ENCODE measurements around the gene PTPN14.

Gene PTPN14

DNA sequence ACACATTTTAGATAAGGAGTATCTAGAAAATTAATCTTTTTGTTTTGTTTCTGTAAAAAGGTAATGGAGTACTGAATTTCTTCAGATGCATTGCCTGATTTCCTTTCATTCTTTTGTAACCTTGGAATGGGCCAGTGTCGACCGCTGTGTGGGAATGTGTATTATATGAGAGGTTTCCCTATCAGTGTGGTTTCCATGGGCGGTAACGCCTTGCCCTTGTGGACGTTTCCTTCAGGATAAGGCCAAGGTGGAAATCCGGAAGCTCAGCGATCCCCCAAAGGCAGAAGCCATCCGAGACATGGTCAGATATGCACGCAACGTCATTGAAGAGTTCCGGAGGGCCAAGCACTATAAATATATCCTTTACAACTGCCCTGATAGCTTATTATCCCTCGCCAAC, 220.7 kb downstream of the PTPN14 start:
- H3K14ac ChIP-seq (ENCODE audit: low read length): peak overlapping the region; percentile 62
- no peaks in the 10 kb centered on the region for H3K27me3 ChIP-seq (ENCODE audit: insufficient read depth, low read length)
- peak overlapping the region; percentile 63 for H2BK5ac ChIP-seq (ENCODE audit: low read depth, low read length, poor library complexity)
- peak overlapping the region; percentile 74 for H2BK12ac ChIP-seq (ENCODE audit: low read length)
- H3K4me2 ChIP-seq (ENCODE audit: low read length): no peak overlapping the region
- no peak overlapping the region for H3K23ac ChIP-seq (ENCODE audit: low read length)
- no peaks in the 10 kb centered on the region for H3K79me2 ChIP-seq (ENCODE audit: control insufficient read depth, insufficient read depth, low read length, poor library complexity)
- peak overlapping the region; percentile 28 for H3K4ac ChIP-seq (ENCODE audit: low read depth, low read length)
- peak overlapping the region; percentile 62 for H2AK5ac ChIP-seq (ENCODE audit: low read length)
- no peak overlapping the region for H4K12ac ChIP-seq (ENCODE audit: low read depth, low read length)
- H4K8ac ChIP-seq (ENCODE audit: low read depth, low read length): no peak overlapping the region
- H3K79me1 ChIP-seq (ENCODE audit: low read length): peaks cover 22% of the 10 kb centered on the region
- no CpG with 5 or more reads among the region's 12 CpGs for WGBS (ENCODE audit: extremely low coverage, insufficient coverage, insufficient read length)
- H3K27ac ChIP-seq (ENCODE audit: low read depth, low read length): peak overlapping the region; percentile 63
- H3K9ac ChIP-seq (ENCODE audit: low read length): no peak overlapping the region
- H3K18ac ChIP-seq (ENCODE audit: low read length): peak overlapping the region; percentile 63
- peaks cover 20 to 33% of the 10 kb centered on the region in 2 experiments for H3K4me1 ChIP-seq (ENCODE audit: control insufficient read depth in 1 of 2, insufficient read depth in 2 of 2, low read length in 2 of 2)
- no peak overlapping the region for H2AFZ ChIP-seq (ENCODE audit: insufficient read depth, low read length, poor library complexity)
- no peak overlapping the region for H3K4me3 ChIP-seq (ENCODE audit: low read depth, low read length)
- H2BK120ac ChIP-seq (ENCODE audit: insufficient read depth, low read length, poor library complexity): peak overlapping the region; percentile 8
- H3K36me3 ChIP-seq (ENCODE audit: control insufficient read depth in 1 of 2, insufficient read depth in 2 of 2, low read length in 2 of 2): peaks cover 15 to 39% of the 10 kb centered on the region in 2 experiments
- DNase-seq: no peak
- no peaks in the 10 kb centered on the region for H3K9me3 ChIP-seq (ENCODE audit: insufficient read depth, low read depth, low read length)
- H4K91ac ChIP-seq (ENCODE audit: low read depth, low read length): peak overlapping the region; percentile 78

DNA sequence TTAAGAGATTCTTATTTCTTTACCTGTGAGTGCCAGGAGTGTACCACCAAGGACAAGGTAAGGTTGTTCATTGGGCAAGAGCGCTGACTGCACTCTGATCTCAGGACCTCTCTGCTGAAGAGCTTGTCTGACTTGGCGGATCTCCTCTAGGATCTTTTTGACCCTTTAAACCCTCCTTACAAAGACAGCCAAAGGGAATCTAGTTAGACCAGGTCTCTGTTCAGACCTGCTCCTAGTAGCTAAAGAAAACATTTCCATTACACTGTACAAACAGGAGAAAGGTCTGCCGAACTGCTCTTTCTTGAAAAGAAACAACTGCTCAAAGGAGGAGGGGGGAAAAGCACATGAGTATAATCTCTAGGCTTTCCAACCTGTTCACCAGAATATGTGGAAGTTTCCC, 221.2 kb downstream of the PTPN14 start:
- Histone ChIP-seq H2BK12ac (ENCODE audit: low read length) (no peak overlapping the region), H3K27ac (ENCODE audit: low read depth, low read length) (peak overlapping the region; percentile 8), H3K9ac (ENCODE audit: low read length) (no peak overlapping the region), H3K4me2 (ENCODE audit: low read length) (no peak overlapping the region), H3K79me1 (ENCODE audit: low read length) (peaks cover 22% of the 10 kb centered on the region), H4K91ac (ENCODE audit: low read depth, low read length) (no peak overlapping the region), H2BK120ac (ENCODE audit: insufficient read depth, low read length, poor library complexity) (no peak overlapping the region), H2AFZ (ENCODE audit: insufficient read depth, low read length, poor library complexity) (no peak overlapping the region), H3K14ac (ENCODE audit: low read length) (no peak overlapping the region), H3K23ac (ENCODE audit: low read length) (no peak overlapping the region), H3K4ac (ENCODE audit: low read depth, low read length) (no peak overlapping the region), H3K27me3 (ENCODE audit: insufficient read depth, low read length) (no peaks in the 10 kb centered on the region), H3K36me3 (ENCODE audit: control insufficient read depth in 1 of 2, insufficient read depth in 2 of 2, low read length in 2 of 2) (peaks cover 15 to 41% of the 10 kb centered on the region in 2 experiments), H2BK5ac (ENCODE audit: low read depth, low read length, poor library complexity) (no peak overlapping the region), H3K79me2 (ENCODE audit: control insufficient read depth, insufficient read depth, low read length, poor library complexity) (no peaks in the 10 kb centered on the region), H4K12ac (ENCODE audit: low read depth, low read length) (no peak overlapping the region), H3K4me3 (ENCODE audit: low read depth, low read length) (no peak overlapping the region), H3K4me1 (ENCODE audit: control insufficient read depth in 1 of 2, insufficient read depth in 2 of 2, low read length in 2 of 2) (peaks cover 20 to 33% of the 10 kb centered on the region in 2 experiments), H2AK5ac (ENCODE audit: low read length) (no peak overlapping the region), H3K18ac (ENCODE audit: low read length) (no peak overlapping the region), H4K8ac (ENCODE audit: low read depth, low read length) (no peak overlapping the region), H3K9me3 (ENCODE audit: insufficient read depth, low read depth, low read length) (no peaks in the 10 kb centered on the region)
- no CpG with 5 or more reads among the region's 3 CpGs for WGBS (ENCODE audit: extremely low coverage, insufficient coverage, insufficient read length)
- no peak for DNase-seq

DNA sequence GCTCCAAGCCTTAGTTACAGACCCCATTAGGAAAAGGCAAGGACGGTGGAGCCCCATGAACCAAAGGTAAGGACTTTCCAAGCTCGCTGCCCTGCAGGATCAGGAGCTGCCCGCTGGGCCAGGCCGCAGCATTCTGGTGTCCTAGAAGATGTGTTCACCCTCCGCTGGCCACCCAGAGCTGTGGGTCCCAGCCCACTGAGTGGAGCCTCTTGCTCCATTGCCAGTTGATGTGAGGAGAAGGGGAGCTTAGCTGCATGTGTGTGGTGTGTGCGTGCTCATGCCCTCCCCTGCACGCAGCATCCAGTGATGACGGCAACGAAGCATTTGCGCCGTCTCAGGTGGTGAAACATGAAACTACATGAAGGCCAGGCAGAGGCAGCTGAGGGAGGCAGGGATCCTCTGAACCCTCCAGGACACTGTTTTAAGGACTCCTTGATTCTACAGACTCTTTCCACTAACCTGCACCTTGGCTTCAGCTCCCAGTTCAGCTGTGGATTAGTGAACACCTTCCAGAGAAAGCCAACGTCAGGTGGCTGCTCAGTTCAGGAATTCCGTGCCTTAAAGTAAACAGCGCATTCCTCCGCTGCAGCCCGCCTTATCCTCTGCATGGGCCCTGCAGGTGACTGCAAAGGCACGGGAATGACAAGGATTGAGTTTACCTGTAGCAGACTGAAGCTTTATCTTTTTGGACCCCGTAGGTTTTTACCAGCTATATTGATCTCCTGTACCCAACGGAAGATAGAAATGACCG, 221.8 kb downstream of the PTPN14 start:
- no peak overlapping the region for H3K9ac ChIP-seq (ENCODE audit: low read length)
- no peak overlapping the region for H2BK12ac ChIP-seq (ENCODE audit: low read length)
- H4K91ac ChIP-seq (ENCODE audit: low read depth, low read length): peak overlapping the region; percentile 27
- no peaks in the 10 kb centered on the region for H3K9me3 ChIP-seq (ENCODE audit: insufficient read depth, low read depth, low read length)
- no peak overlapping the region for H2AFZ ChIP-seq (ENCODE audit: insufficient read depth, low read length, poor library complexity)
- no peak overlapping the region for H3K4me3 ChIP-seq (ENCODE audit: low read depth, low read length)
- no CpG with 5 or more reads among the region's 20 CpGs for WGBS (ENCODE audit: extremely low coverage, insufficient coverage, insufficient read length)
- H2BK5ac ChIP-seq (ENCODE audit: low read depth, low read length, poor library complexity): no peak overlapping the region
- H4K12ac ChIP-seq (ENCODE audit: low read depth, low read length): no peak overlapping the region
- peak in 1 of 2 donors; percentile 34 for DNase-seq
- H3K27ac ChIP-seq (ENCODE audit: low read depth, low read length): peak overlapping the region; percentile 29
- H3K79me2 ChIP-seq (ENCODE audit: control insufficient read depth, insufficient read depth, low read length, poor library complexity): no peaks in the 10 kb centered on the region
- peak overlapping the region; percentile 18 for H3K14ac ChIP-seq (ENCODE audit: low read length)
- no peak overlapping the region for H3K4ac ChIP-seq (ENCODE audit: low read depth, low read length)
- peak overlapping the region; percentile 0 for H2AK5ac ChIP-seq (ENCODE audit: low read length)
- peaks cover 22% of the 10 kb centered on the region for H3K79me1 ChIP-seq (ENCODE audit: low read length)
- no peak overlapping the region for H3K23ac ChIP-seq (ENCODE audit: low read length)
- no peaks in the 10 kb centered on the region for H3K27me3 ChIP-seq (ENCODE audit: insufficient read depth, low read length)
- H3K4me1 ChIP-seq (ENCODE audit: control insufficient read depth in 1 of 2, insufficient read depth in 2 of 2, low read length in 2 of 2): peaks cover 20 to 33% of the 10 kb centered on the region in 2 experiments
- H4K8ac ChIP-seq (ENCODE audit: low read depth, low read length): no peak overlapping the region
- no peak overlapping the region for H3K4me2 ChIP-seq (ENCODE audit: low read length)
- no peak overlapping the region for H2BK120ac ChIP-seq (ENCODE audit: insufficient read depth, low read length, poor library complexity)
- peak overlapping the region; percentile 1 for H3K18ac ChIP-seq (ENCODE audit: low read length)
- H3K36me3 ChIP-seq (ENCODE audit: control insufficient read depth in 1 of 2, insufficient read depth in 2 of 2, low read length in 2 of 2): peaks cover 15 to 37% of the 10 kb centered on the region in 2 experiments

DNA sequence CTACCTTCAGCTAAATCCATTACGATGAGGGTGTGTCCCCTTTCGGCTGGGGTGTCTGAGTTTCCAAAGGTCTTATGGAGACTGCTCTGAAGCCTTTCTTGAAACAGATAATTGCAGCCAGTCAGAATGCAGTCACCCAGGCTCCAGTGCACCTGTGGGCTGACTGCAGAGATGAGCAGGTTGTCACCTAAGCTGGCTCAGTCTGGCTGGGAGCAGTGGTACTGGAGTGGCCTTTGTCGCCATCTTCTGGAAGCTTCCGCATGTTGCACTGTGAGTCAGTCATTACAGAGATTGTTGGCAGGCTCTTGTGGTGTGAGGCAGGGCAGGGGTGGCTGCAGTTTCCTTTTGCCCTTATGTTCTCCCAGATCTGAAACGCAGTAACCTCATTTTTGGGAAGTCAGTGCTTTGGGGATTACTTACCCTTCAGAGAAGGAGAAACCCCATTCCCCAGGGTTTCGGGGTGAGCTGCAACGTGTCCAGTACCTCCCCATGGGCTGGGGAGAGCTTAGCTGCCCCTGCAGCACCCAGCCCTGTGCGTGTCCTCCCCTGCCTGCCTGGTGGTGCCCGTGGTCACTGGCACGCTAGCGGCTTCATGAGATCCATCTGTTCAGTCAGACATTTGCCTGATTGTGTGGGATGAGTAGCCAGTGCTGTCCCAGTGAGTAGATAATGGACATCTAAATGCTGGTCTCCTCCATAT, 222.5 kb downstream of the PTPN14 start:
- Histone ChIP-seq H3K9ac (ENCODE audit: low read length) (no peak overlapping the region), H2BK120ac (ENCODE audit: insufficient read depth, low read length, poor library complexity) (peak overlapping the region; percentile 15), H3K4ac (ENCODE audit: low read depth, low read length) (no peak overlapping the region), H4K8ac (ENCODE audit: low read depth, low read length) (peak overlapping the region; percentile 11), H3K27ac (ENCODE audit: low read depth, low read length) (peak overlapping the region; percentile 71), H3K4me2 (ENCODE audit: low read length) (no peak overlapping the region), H2AK5ac (ENCODE audit: low read length) (peak overlapping the region; percentile 33), H3K23ac (ENCODE audit: low read length) (no peak overlapping the region), H3K36me3 (ENCODE audit: control insufficient read depth in 1 of 2, insufficient read depth in 2 of 2, low read length in 2 of 2) (peaks cover 10 to 30% of the 10 kb centered on the region in 2 experiments), H3K27me3 (ENCODE audit: insufficient read depth, low read length) (no peaks in the 10 kb centered on the region), H3K14ac (ENCODE audit: low read length) (peak overlapping the region; percentile 20), H4K12ac (ENCODE audit: low read depth, low read length) (no peak overlapping the region), H3K18ac (ENCODE audit: low read length) (peak overlapping the region; percentile 15), H3K79me2 (ENCODE audit: control insufficient read depth, insufficient read depth, low read length, poor library complexity) (no peaks in the 10 kb centered on the region), H3K9me3 (ENCODE audit: insufficient read depth, low read depth, low read length) (no peaks in the 10 kb centered on the region), H3K4me1 (ENCODE audit: control insufficient read depth in 1 of 2, insufficient read depth in 2 of 2, low read length in 2 of 2) (peaks cover 20 to 33% of the 10 kb centered on the region in 2 experiments), H3K79me1 (ENCODE audit: low read length) (peaks cover 22% of the 10 kb centered on the region), H2BK5ac (ENCODE audit: low read depth, low read length, poor library complexity) (no peak overlapping the region), H2AFZ (ENCODE audit: insufficient read depth, low read length, poor library complexity) (no peak overlapping the region), H4K91ac (ENCODE audit: low read depth, low read length) (peak overlapping the region; percentile 27), H3K4me3 (ENCODE audit: low read depth, low read length) (no peak overlapping the region), H2BK12ac (ENCODE audit: low read length) (no peak overlapping the region)
- WGBS (ENCODE audit: extremely low coverage, insufficient coverage, insufficient read length): no CpG with 5 or more reads among the region's 11 CpGs
- DNase-seq: peak; percentile 84 to 95
